ENCODE results near the gene FOXP1.

Gene FOXP1

GRCh38 chr3:71372241-71372768 lies 211.2 kb downstream of the FOXP1 start:
- Histone ChIP-seq H3K4me2 (ENCODE audit: low read length) (peak overlapping the region; percentile 20; the same call in 1 of the 2 replicates), H3K9me3 (ENCODE audit: low read length) (no peaks in the 10 kb centered on the region), H3K27ac (ENCODE audit: low read depth, low read length, poor library complexity, severe bottlenecking) (peak overlapping the region; percentile 38), H4K20me1 (ENCODE audit: insufficient read depth, low read length) (no peaks in the 10 kb centered on the region), H3K36me3 (ENCODE audit: insufficient read depth, low read length) (no peaks in the 10 kb centered on the region), H2AFZ (ENCODE audit: low read length) (no peak overlapping the region), H3K9me2 (ENCODE audit: low read depth, low read length) (no peaks in the 10 kb centered on the region), H3K4me1 (ENCODE audit: insufficient read depth, low read length, severe bottlenecking) (peaks cover 46% of the 10 kb centered on the region), H3K79me2 (ENCODE audit: insufficient read depth, low read length) (peaks cover 42% of the 10 kb centered on the region), H3F3A (ENCODE audit: insufficient read depth, low read length) (no peaks in the 10 kb centered on the region), H3K9ac (ENCODE audit: low read length) (no peak overlapping the region), H3K27me3 (ENCODE audit: insufficient read depth, low read length) (no peaks in the 10 kb centered on the region), H3K4me3 (ENCODE audit: low read depth, low read length, poor library complexity, severe bottlenecking) (no peak overlapping the region)
- no peak for TF ChIP-seq CTCF (IDR thresholded peaks at IDR 0.05; ENCODE audit: low read length)
- no peak for TF ChIP-seq EZH2 (IDR thresholded peaks at IDR 0.05; ENCODE audit: borderline replicate concordance, low read length)

- Histone ChIP-seq H4K20me1 (ENCODE audit: insufficient read depth, low read length) (no peaks in the 10 kb centered on the region), H3K9me3 (ENCODE audit: low read length) (no peaks in the 10 kb centered on the region), H3K27ac (ENCODE audit: low read depth, low read length, poor library complexity, severe bottlenecking) (no peak overlapping the region), H3K9me2 (ENCODE audit: low read depth, low read length) (no peaks in the 10 kb centered on the region), H3F3A (ENCODE audit: insufficient read depth, low read length) (no peaks in the 10 kb centered on the region), H3K4me3 (ENCODE audit: low read depth, low read length, poor library complexity, severe bottlenecking) (no peak overlapping the region), H3K4me1 (ENCODE audit: insufficient read depth, low read length, severe bottlenecking) (peaks cover 36% of the 10 kb centered on the region), H3K4me2 (ENCODE audit: low read length) (no peak overlapping the region), H3K36me3 (ENCODE audit: insufficient read depth, low read length) (no peaks in the 10 kb centered on the region), H3K79me2 (ENCODE audit: insufficient read depth, low read length) (peaks cover 48% of the 10 kb centered on the region), H3K9ac (ENCODE audit: low read length) (no peak overlapping the region), H2AFZ (ENCODE audit: low read length) (no peak overlapping the region), H3K27me3 (ENCODE audit: insufficient read depth, low read length) (no peaks in the 10 kb centered on the region)
- TF ChIP-seq EZH2 (IDR thresholded peaks at IDR 0.05; ENCODE audit: borderline replicate concordance, low read length) (no peak), CTCF (IDR thresholded peaks at IDR 0.05; ENCODE audit: low read length) (no peak)
These were observed 212.2 kb downstream of the FOXP1 start for GRCh38 chr3:71371282-71371681.

- Histone ChIP-seq H3K9me2 (ENCODE audit: low read depth, low read length) (no peaks in the 10 kb centered on the region), H3K4me1 (ENCODE audit: insufficient read depth, low read length, severe bottlenecking) (peaks cover 31% of the 10 kb centered on the region), H3K4me2 (ENCODE audit: low read length) (no peak overlapping the region), H3K9ac (ENCODE audit: low read length) (no peak overlapping the region), H3K79me2 (ENCODE audit: insufficient read depth, low read length) (peaks cover 41% of the 10 kb centered on the region), H3F3A (ENCODE audit: insufficient read depth, low read length) (no peaks in the 10 kb centered on the region), H2AFZ (ENCODE audit: low read length) (no peak overlapping the region), H3K9me3 (ENCODE audit: low read length) (no peaks in the 10 kb centered on the region), H4K20me1 (ENCODE audit: insufficient read depth, low read length) (no peaks in the 10 kb centered on the region), H3K27me3 (ENCODE audit: insufficient read depth, low read length) (no peaks in the 10 kb centered on the region), H3K27ac (ENCODE audit: low read depth, low read length, poor library complexity, severe bottlenecking) (no peak overlapping the region), H3K4me3 (ENCODE audit: low read depth, low read length, poor library complexity, severe bottlenecking) (no peak overlapping the region), H3K36me3 (ENCODE audit: insufficient read depth, low read length) (no peaks in the 10 kb centered on the region)
- TF ChIP-seq CTCF (IDR thresholded peaks at IDR 0.05; ENCODE audit: low read length) (no peak), EZH2 (IDR thresholded peaks at IDR 0.05; ENCODE audit: borderline replicate concordance, low read length) (no peak)
These were observed 213.1 kb downstream of the FOXP1 start for GRCh38 chr3:71370467-71370866.
